Endothelial cell of umbilical vein (primary cell): ENCODE measurements around the gene DHCR7. TPM values are rescaled to one million over a fixed set of nuclear protein-coding genes. Genes with fewer than 3 reads are reported as not detected.

Source experiments
- BruUV-seq: library from RNA; stranded (reverse); fragments of 400-500 nt; replicated peaks from 2 replicates; lab custom pipeline; 2021; lab: Mats Ljungman, UMichigan
- CTCF ChIA-PET: fragments of 300-600, 350-600 bp; sonication (Branson Sonifier 250); formaldehyde crosslinking; loops from one replicate; lab custom pipeline; 2021; ENCODE audit warnings: antibody characterized with exemption, inconsistent platforms; lab: Charles Lee
- POLR2A ChIA-PET: fragments of 300-600, 350-600 bp; sonication (Branson Sonifier 250); formaldehyde crosslinking; loops from one replicate; lab custom pipeline; 2021; ENCODE audit warnings: antibody characterized with exemption, inconsistent platforms; lab: Charles Lee
- DNase-seq: peaks from one replicate; pipeline ENCODE4 v3.0.0-alpha.2; 2011; ENCODE audit warnings: low read depth, low spot score
- FAIRE-seq: peaks from 2 replicates; lab custom pipeline; 2011; peaks lifted over from hg19 to GRCh38; lab: Jason Lieb, UNC
- H2AFZ ChIP-seq: 2 replicates; pipeline ENCODE4 v1.6.0; 2012; ENCODE audit warnings: low read depth, low read length, control low read depth, inconsistent platforms
- H3K27ac ChIP-seq: 2 replicates; pipeline ENCODE4 v1.5.1; 2011; ENCODE audit warnings: low read depth, mild to moderate bottlenecking, control low read depth, low read length, moderate library complexity; ENCODE audit not compliant: insufficient read depth
- H3K27me3 ChIP-seq, 2 experiments: 2 replicates each; pipeline versions ENCODE4 v1.6.0 to v1.6.1; 2011; ENCODE audit warnings: low read length in 2 of 2, mixed read lengths in 1 of 2; ENCODE audit not compliant: control insufficient read depth in 2 of 2, insufficient read depth in 2 of 2
- H3K36me3 ChIP-seq, 2 experiments: 2 replicates in 1 of 2; 3 replicates in 1 of 2; pipeline ENCODE4 v1.5.1; 2011; ENCODE audit warnings: low read length in 2 of 2, mild to moderate bottlenecking in 1 of 2, moderate library complexity in 1 of 2; ENCODE audit not compliant: control insufficient read depth in 2 of 2, insufficient read depth in 2 of 2; ENCODE audit errors: extremely low read depth in 1 of 2
- H3K4me1 ChIP-seq: 3 replicates; pipeline ENCODE4 v1.5.1; 2011; ENCODE audit warnings: mild to moderate bottlenecking, low read length; ENCODE audit not compliant: control insufficient read depth, insufficient read depth; ENCODE audit errors: extremely low read depth
- H3K4me2 ChIP-seq: 2 replicates; pipeline ENCODE4 v1.6.1; 2011; ENCODE audit warnings: low read length, control low read depth, mixed read lengths; ENCODE audit not compliant: insufficient read depth
- H3K4me3 ChIP-seq, 3 experiments: fragments of 200-600 bp in 1 of 3; sonication (generic), shearing (Covaris generic) in 1 of 3; replicated peaks in 1 of 3; 2 replicates each; pipeline ENCODE4 v1.5.1; 2011 to 2016; ENCODE audit warnings: control low read depth in 3 of 3, low read length in 3 of 3, mild to moderate bottlenecking in 2 of 3, inconsistent platforms in 1 of 3, low read depth in 1 of 3, moderate library complexity in 1 of 3; ENCODE audit not compliant: insufficient read depth in 1 of 3
- H3K79me2 ChIP-seq: 2 replicates; pipeline ENCODE4 v1.6.0; 2012; ENCODE audit warnings: low read length, inconsistent platforms; ENCODE audit not compliant: control insufficient read depth, insufficient read depth
- H3K9ac ChIP-seq: replicated peaks from 2 replicates; pipeline ENCODE3; 2011; ENCODE audit warnings: low read length, control low read depth; ENCODE audit not compliant: insufficient read depth; ENCODE audit errors: extremely low read depth
- H3K9me1 ChIP-seq: replicated peaks from 3 replicates; pipeline ENCODE4 v1.6.0; 2011; ENCODE audit warnings: mild to moderate bottlenecking, low read length; ENCODE audit not compliant: control insufficient read depth, insufficient read depth; ENCODE audit errors: extremely low read depth
- H3K9me3 ChIP-seq: replicated peaks from 2 replicates; pipeline ENCODE4 v1.5.1; 2012; ENCODE audit warnings: low read length, inconsistent platforms; ENCODE audit not compliant: control insufficient read depth, insufficient read depth
- H4K20me1 ChIP-seq: replicated peaks from 2 replicates; pipeline ENCODE3; 2011; ENCODE audit warnings: mild to moderate bottlenecking, low read length; ENCODE audit not compliant: control insufficient read depth, insufficient read depth; ENCODE audit errors: extremely low read depth
- EZH2 ChIP-seq: IDR thresholded peaks from 2 replicates; pipeline ENCODE4 v1.6.1; 2012; ENCODE audit warnings: borderline replicate concordance, low read depth, mild to moderate bottlenecking, moderate library complexity, low read length, inconsistent platforms; ENCODE audit not compliant: severe bottlenecking
- FOS ChIP-seq: IDR thresholded peaks from 2 replicates; pipeline ENCODE4 v1.6.1; 2011; ENCODE audit warnings: mild to moderate bottlenecking, low read length, moderate library complexity, borderline replicate concordance; ENCODE audit not compliant: insufficient read depth
- GATA2 ChIP-seq: IDR thresholded peaks from 2 replicates; pipeline ENCODE4 v1.7.0; 2011; ENCODE audit warnings: low read depth, mild to moderate bottlenecking, moderate library complexity, mixed read lengths, low read length; ENCODE audit not compliant: insufficient read length, insufficient read depth
- JUN ChIP-seq: IDR thresholded peaks from 2 replicates; pipeline ENCODE4 v1.6.1; 2011; ENCODE audit warnings: borderline replicate concordance, low read depth; ENCODE audit not compliant: insufficient read length, insufficient read depth
- MYC ChIP-seq: IDR thresholded peaks from one replicate; pipeline ENCODE4 v1.6.1; 2011; ENCODE audit warnings: mild to moderate bottlenecking, low read depth, low read length
- POLR2A ChIP-seq: IDR thresholded peaks from 2 replicates; pipeline ENCODE4 v1.6.1; 2012; ENCODE audit warnings: low read depth, mild to moderate bottlenecking, control low read depth, low read length
- POLR2AphosphoS5 ChIP-seq: IDR thresholded peaks from 2 replicates; pipeline ENCODE4 v1.6.1; 2012; ENCODE audit warnings: low read depth, mild to moderate bottlenecking, control low read depth, low read length, moderate library complexity; ENCODE audit not compliant: insufficient read depth
- dilution Hi-C: fragments of 300-500 bp; cut with MboI; formaldehyde crosslinking; loops from one replicate; pipeline ENCODE4 v1.15.0; 2019; ENCODE audit warnings: low sequenced_read_pairs; ENCODE audit not compliant: extremely low pct_ligation_motif_present
- intact Hi-C: fragments of 100-400 bp; cut with micrococcal nuclease; formaldehyde crosslinking; loops from one replicate; pipeline ENCODE4 v1.10.0; 2022
- polyA plus RNA-seq, 4 experiments: library from polyadenylated mRNA; depleted of rRNA in 3 of 4; stranded (reverse) in 3 of 4; unstranded in 1 of 4; fragments of >200 nt; gene quantifications; 2 replicates each; pipeline versions ENCODE4 v1.2.1 to v1.2.3, GENCODE V29; 2011 to 2012; ENCODE audit warnings: missing spikeins in 1 of 4
- total RNA-seq: library from RNA; stranded (reverse); gene quantifications from 2 replicates; pipeline ENCODE4 v1.2.3, GENCODE V29; 2021
- TF ChIP-seq, protein P1 (sequence below): IDR thresholded peaks from 2 replicates; pipeline ENCODE4 v1.6.1; 2011; ENCODE audit not compliant: insufficient read depth, insufficient read length
- TF ChIP-seq, protein P2 (sequence below), 2 donors: IDR thresholded peaks; 1 replicate in 1 of 2; 2 replicates in 1 of 2; pipeline ENCODE4 v1.5.1; 2011; ENCODE audit warnings: low read length in 2 of 2, mild to moderate bottlenecking in 2 of 2, moderate library complexity in 2 of 2, control low read depth in 1 of 2, inconsistent platforms in 1 of 2, low read depth in 1 of 2; ENCODE audit not compliant: insufficient read depth in 1 of 2; ENCODE audit errors: extremely low read depth in 1 of 2

Gene DHCR7
- total and polyA plus RNA-seq, 2 donors (not counting 3 experiments of a cell fraction or from before 2014, with no cell fraction given), result 171 to 175 TPM

DNA sequence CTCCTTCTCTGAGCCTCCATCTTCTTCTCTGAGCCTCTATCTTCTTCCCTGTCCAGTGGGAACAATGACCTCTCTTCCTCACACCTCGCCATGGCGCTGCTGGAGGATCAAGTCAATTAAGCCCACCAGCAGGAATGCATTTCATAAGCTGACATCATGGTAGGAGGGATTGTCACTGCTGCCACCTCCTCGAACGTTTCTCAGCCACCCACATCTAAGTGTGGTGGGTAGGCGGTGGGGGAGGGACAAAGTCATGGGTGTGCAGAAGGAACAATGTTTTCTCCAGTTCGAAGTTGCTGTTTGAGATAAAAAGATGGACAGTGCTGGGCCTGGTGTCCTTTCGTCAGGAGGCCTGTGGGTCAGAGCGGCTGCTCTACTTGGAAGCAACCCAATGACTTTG is 44.0 kb downstream of the DHCR7 start:
- no TSS peak for BruUV-seq
- Histone ChIP-seq H3K9me3 (no peaks in the 10 kb centered on the region), H3K4me3 (no peak overlapping the region), H3K27me3 (no peaks in the 10 kb centered on the region), H2AFZ (no peak overlapping the region), H4K20me1 (no peaks in the 10 kb centered on the region), H3K4me1 (no peaks in the 10 kb centered on the region), H3K9ac (no peak overlapping the region), H3K4me2 (no peak overlapping the region), H3K27ac (no peak overlapping the region), H3K9me1 (no peaks in the 10 kb centered on the region), H3K36me3 (no peaks in the 10 kb centered on the region), H3K79me2 (no peaks in the 10 kb centered on the region)
- POLR2A ChIA-PET, result no interaction called here
- intact Hi-C loops, result no loop called here
- CTCF ChIA-PET, result no interaction called here
- DNase-seq (no peak), FAIRE-seq (no peak)
- no peak for TF ChIP-seq POLR2AphosphoS5
- no peak for TF ChIP-seq MYC
- no peak for TF ChIP-seq POLR2A
- TF ChIP-seq, protein P1, sequence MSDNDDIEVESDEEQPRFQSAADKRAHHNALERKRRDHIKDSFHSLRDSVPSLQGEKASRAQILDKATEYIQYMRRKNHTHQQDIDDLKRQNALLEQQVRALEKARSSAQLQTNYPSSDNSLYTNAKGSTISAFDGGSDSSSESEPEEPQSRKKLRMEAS, result no peak
- TF ChIP-seq EZH2, result no peak
- TF ChIP-seq GATA2, result no peak
- TF ChIP-seq, protein P2, sequence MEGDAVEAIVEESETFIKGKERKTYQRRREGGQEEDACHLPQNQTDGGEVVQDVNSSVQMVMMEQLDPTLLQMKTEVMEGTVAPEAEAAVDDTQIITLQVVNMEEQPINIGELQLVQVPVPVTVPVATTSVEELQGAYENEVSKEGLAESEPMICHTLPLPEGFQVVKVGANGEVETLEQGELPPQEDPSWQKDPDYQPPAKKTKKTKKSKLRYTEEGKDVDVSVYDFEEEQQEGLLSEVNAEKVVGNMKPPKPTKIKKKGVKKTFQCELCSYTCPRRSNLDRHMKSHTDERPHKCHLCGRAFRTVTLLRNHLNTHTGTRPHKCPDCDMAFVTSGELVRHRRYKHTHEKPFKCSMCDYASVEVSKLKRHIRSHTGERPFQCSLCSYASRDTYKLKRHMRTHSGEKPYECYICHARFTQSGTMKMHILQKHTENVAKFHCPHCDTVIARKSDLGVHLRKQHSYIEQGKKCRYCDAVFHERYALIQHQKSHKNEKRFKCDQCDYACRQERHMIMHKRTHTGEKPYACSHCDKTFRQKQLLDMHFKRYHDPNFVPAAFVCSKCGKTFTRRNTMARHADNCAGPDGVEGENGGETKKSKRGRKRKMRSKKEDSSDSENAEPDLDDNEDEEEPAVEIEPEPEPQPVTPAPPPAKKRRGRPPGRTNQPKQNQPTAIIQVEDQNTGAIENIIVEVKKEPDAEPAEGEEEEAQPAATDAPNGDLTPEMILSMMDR (IDR thresholded peaks at IDR 0.05; ENCODE audit: extremely low read depth in 1 of 2, insufficient read depth in 1 of 2, low read depth in 1 of 2, low read length in 2 of 2), result no peak
- TF ChIP-seq JUN, result no peak
- TF ChIP-seq FOS, result no peak
- dilution Hi-C loops, result no loop called here
